Common myeloid progenitor, CD34-positive (primary cell): ENCODE data around the gene UTS2.
A peak's percentile ranks its signal among the peaks of the same experiment; 100 is the strongest.

Experiments used
- CTCF ChIA-PET: fragments of 350-600 bp; sonication (Branson Sonifier 250); formaldehyde crosslinking; loops from one replicate; lab custom pipeline; 2021; ENCODE audit warnings: antibody characterized with exemption; lab: Charles Lee
- POLR2A ChIA-PET: fragments of 350-600 bp; sonication (Branson Sonifier 250); formaldehyde crosslinking; loops from one replicate; lab custom pipeline; 2021; ENCODE audit warnings: antibody characterized with exemption; lab: Charles Lee
- DNase-seq, 3 donors: peaks; one replicate each; pipeline versions ENCODE4 v3.0.0 to v3.0.0-alpha.2; 2013
- H3K27ac ChIP-seq, 2 experiments: 1 replicate in 1 of 2; 2 replicates in 1 of 2; pipeline ENCODE4 v1.7.0; 2013; ENCODE audit warnings: inconsistent platforms in 2 of 2, low read length in 2 of 2, mild to moderate bottlenecking in 2 of 2, low read depth in 1 of 2, moderate library complexity in 1 of 2; ENCODE audit not compliant: severe bottlenecking in 2 of 2, insufficient read depth in 1 of 2, poor library complexity in 1 of 2
- H3K27me3 ChIP-seq, 5 experiments: replicated peaks in 2 of 5; 1 replicate in 3 of 5; 2 replicates in 2 of 5; pipeline versions ENCODE4 v1.6.1 to v1.7.0; 2013; ENCODE audit warnings: low read length in 4 of 5, mild to moderate bottlenecking in 2 of 5, moderate library complexity in 2 of 5, inconsistent platforms in 1 of 5; ENCODE audit not compliant: insufficient read depth in 5 of 5, control insufficient read depth in 4 of 5
- H3K36me3 ChIP-seq, 4 experiments: 1 replicate in 2 of 4; 2 replicates in 2 of 4; pipeline versions ENCODE4 v1.6.1 to v1.7.0; 2013; ENCODE audit warnings: low read length in 3 of 4, control low read depth in 1 of 4, mild to moderate bottlenecking in 1 of 4; ENCODE audit not compliant: control insufficient read depth in 4 of 4, insufficient read depth in 4 of 4
- H3K4me1 ChIP-seq, 4 experiments: 1 replicate in 3 of 4; 2 replicates in 1 of 4; pipeline versions ENCODE4 v1.6.1 to v1.7.1; 2013; ENCODE audit warnings: low read length in 3 of 4, mild to moderate bottlenecking in 3 of 4, control low read depth in 1 of 4, inconsistent platforms in 1 of 4, moderate library complexity in 1 of 4; ENCODE audit not compliant: control insufficient read depth in 4 of 4, insufficient read depth in 4 of 4; ENCODE audit errors: control extremely low read depth in 1 of 4
- H3K4me3 ChIP-seq, 7 experiments: 1 replicate in 4 of 7; 2 replicates in 3 of 7; pipeline versions ENCODE4 v1.5.1 to v1.7.0; 2013; ENCODE audit warnings: mild to moderate bottlenecking in 7 of 7, low read length in 6 of 7, moderate library complexity in 6 of 7, inconsistent platforms in 2 of 7, low read depth in 2 of 7, control low read depth in 1 of 7; ENCODE audit not compliant: insufficient read depth in 4 of 7, control insufficient read depth in 1 of 7; ENCODE audit errors: extremely low read depth in 1 of 7
- H3K9me3 ChIP-seq, 5 experiments: 1 replicate in 4 of 5; 2 replicates in 1 of 5; pipeline versions ENCODE4 v1.6.1 to v1.7.1; 2013; ENCODE audit warnings: low read length in 4 of 5, mild to moderate bottlenecking in 2 of 5, inconsistent platforms in 1 of 5, low read depth in 1 of 5, moderate library complexity in 1 of 5; ENCODE audit not compliant: control insufficient read depth in 4 of 5, insufficient read depth in 2 of 5; ENCODE audit errors: control extremely low read depth in 1 of 5
- WGBS: methylation state at CpG from one replicate; pipeline ENCODE4 v1.1.5; 2013; ENCODE audit not compliant: insufficient coverage; 5-methylcytosine and 5-hydroxymethylcytosine counted together

Gene UTS2

DNA sequence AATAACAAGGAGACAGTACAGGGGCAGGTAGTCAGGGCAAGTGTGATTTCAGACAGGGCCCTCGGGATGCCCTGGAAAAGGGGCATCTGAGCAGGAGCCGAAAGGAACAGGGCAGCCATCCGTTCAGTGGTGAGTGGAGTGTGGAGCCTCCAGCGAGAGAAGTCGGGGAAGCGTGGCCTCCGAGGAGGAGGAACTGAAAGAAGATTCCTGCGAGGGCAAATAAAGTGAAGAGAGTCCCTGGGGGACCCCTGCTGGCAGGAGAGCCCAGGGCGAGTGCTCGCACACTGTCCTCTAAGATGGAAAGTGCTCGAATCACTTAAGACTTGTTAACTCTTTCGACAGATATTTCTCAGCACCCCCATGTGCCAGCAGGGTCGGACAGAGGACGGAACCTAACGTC is 3.5 kb upstream of the UTS2 start:
- no peaks in the 10 kb centered on the region for H3K4me1 ChIP-seq
- H3K36me3 ChIP-seq: no peaks in the 10 kb centered on the region
- no peak for DNase-seq
- POLR2A ChIA-PET: no interaction called here
- 89% methylated on average over 14 of the region's 15 CpGs for WGBS
- no peaks in the 10 kb centered on the region for H3K9me3 ChIP-seq
- no peak overlapping the region for H3K27ac ChIP-seq
- no peaks in the 10 kb centered on the region for H3K27me3 ChIP-seq
- peak overlapping the region in 1 of 7 experiments; percentile 47 for H3K4me3 ChIP-seq
- CTCF ChIA-PET: no interaction called here

- CTCF ChIA-PET: no interaction called here
- Histone ChIP-seq H3K36me3 (no peaks in the 10 kb centered on the region), H3K9me3 (no peaks in the 10 kb centered on the region), H3K4me3 (no peak overlapping the region), H3K27ac (no peak overlapping the region), H3K27me3 (no peaks in the 10 kb centered on the region), H3K4me1 (no peaks in the 10 kb centered on the region)
- 92% methylated on average over 6 of the region's 7 CpGs for WGBS
- DNase-seq: no peak
- POLR2A ChIA-PET: no interaction called here
Observed at GRCh38 chr1:7853684-7854026, 790 bp upstream of the UTS2 start.

- CTCF ChIA-PET: no interaction called here
- Histone ChIP-seq H3K27me3 (no peaks in the 10 kb centered on the region), H3K27ac (no peak overlapping the region), H3K4me1 (no peaks in the 10 kb centered on the region), H3K4me3 (no peak overlapping the region), H3K36me3 (no peaks in the 10 kb centered on the region), H3K9me3 (no peaks in the 10 kb centered on the region)
- no peak for DNase-seq
- WGBS: 94% methylated on average over 15 of the region's 15 CpGs
- POLR2A ChIA-PET: no interaction called here
Observed at GRCh38 chr1:7850786-7851185, 2.1 kb downstream of the UTS2 start.

DNA sequence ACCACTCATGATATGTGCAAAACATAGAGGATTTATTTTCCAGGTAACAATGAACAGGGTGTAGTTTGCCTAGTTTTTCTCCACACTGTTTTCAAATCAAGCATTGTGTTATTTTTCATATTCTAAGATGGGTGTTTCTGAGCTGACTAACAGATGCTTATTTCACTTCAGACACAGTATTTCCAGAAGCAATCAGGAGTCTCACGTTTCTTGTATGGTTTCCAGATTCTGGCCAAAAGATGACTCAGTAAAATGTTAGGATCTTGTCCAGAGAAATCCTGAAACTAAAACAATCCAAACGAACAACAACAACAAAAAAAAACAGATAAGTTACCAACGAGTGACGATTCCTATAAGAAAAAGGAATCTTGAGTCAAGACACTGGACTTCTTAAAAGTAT is 5.3 kb downstream of the UTS2 start:
- Histone ChIP-seq H3K27me3 (no peaks in the 10 kb centered on the region), H3K4me3 (no peak overlapping the region), H3K4me1 (no peaks in the 10 kb centered on the region), H3K9me3 (no peaks in the 10 kb centered on the region), H3K27ac (no peak overlapping the region), H3K36me3 (no peaks in the 10 kb centered on the region)
- ChIA-PET CTCF (interaction anchor here (1.0 kb wide), 1 partner anchor 39 kb away, joined by 3 read pairs; no protein-coding TSS in a partner anchor), POLR2A (interaction anchor here (0.6 kb wide), 1 partner anchor 43 kb away, joined by 3 read pairs; no protein-coding TSS in a partner anchor)
- no peak for DNase-seq
- 94% methylated on average over 2 of the region's 4 CpGs for WGBS

DNA sequence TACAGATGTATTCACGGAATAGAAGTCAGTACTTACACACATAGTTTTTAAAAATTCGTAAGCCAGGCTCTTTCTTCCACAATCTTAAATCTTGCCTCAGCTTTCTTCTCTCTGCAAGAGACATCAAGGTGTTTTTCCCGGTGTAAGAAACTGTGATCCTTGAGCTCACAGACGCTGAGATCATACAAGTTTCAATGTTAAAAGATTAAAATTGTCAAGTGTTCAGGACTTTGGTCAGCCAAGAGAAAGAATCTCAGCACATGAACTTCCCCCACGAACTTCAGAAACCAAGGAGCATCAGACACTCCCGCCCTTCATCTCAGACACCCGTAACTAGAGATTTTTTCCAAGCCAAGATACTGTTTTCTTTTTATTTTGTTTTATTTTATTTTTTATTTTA is 6.2 kb downstream of the UTS2 start:
- no peak for DNase-seq
- CTCF ChIA-PET: interaction anchor here (1.0 kb wide), 1 partner anchor 38 kb away, joined by 3 read pairs; no protein-coding TSS in a partner anchor
- WGBS: 91% methylated on average over 3 of the region's 7 CpGs

GRCh38 chr1:7845761-7846160 is 7.1 kb downstream of the UTS2 start:
- no peaks in the 10 kb centered on the region for H3K4me1 ChIP-seq
- no peak overlapping the region for H3K27ac ChIP-seq
- no peaks in the 10 kb centered on the region for H3K27me3 ChIP-seq
- H3K4me3 ChIP-seq: no peak overlapping the region
- no peak for DNase-seq
- CTCF ChIA-PET: no interaction called here
- WGBS: 100% methylated on average over 1 of the region's 2 CpGs
- H3K36me3 ChIP-seq: no peaks in the 10 kb centered on the region
- H3K9me3 ChIP-seq: no peaks in the 10 kb centered on the region
- POLR2A ChIA-PET: interaction anchor here (0.6 kb wide), 2 partner anchors 15 to 86 kb away, joined by 4 read pairs; no protein-coding TSS in a partner anchor

More for the DNA sequence above, 6.2 kb downstream of the UTS2 start:
- Histone ChIP-seq H3K9me3 (no peaks in the 10 kb centered on the region), H3K4me1 (no peaks in the 10 kb centered on the region), H3K27ac (no peak overlapping the region), H3K36me3 (no peaks in the 10 kb centered on the region), H3K4me3 (no peak overlapping the region), H3K27me3 (no peaks in the 10 kb centered on the region)
- POLR2A ChIA-PET: no interaction called here

DNA sequence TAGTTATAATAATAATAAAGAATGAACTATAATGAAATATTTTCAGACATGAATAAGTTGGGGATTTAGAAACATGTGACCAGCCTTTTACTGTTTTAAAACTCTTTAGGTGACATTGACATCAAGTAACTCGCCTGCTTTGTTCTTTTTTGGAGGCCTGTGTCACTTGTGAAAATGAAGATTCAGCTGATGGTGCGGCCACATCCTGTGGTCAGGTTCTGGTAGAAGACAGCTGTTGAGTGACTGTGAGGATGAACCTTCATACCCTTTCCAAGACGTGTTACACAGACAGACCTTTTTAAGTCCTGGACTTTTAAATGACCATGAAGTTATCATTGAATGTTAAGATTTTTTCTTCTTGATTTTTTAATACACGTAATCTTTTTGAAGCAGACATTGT is 10.3 kb downstream of the UTS2 start:
- 100% methylated on average over 2 of the region's 4 CpGs for WGBS
- Histone ChIP-seq H3K4me3 (no peak overlapping the region), H3K9me3 (peaks cover under 1 to 19% (median 6%) of the 10 kb centered on the region in 5 experiments), H3K27ac (no peak overlapping the region), H3K27me3 (no peaks in the 10 kb centered on the region), H3K36me3 (peaks cover under 1 to 18% (median 5%) of the 10 kb centered on the region in 4 experiments), H3K4me1 (no peaks in the 10 kb centered on the region)
- POLR2A ChIA-PET: no interaction called here
- DNase-seq: no peak
- CTCF ChIA-PET: no interaction called here
